Astrocyte of the spinal cord (primary cell): ENCODE data around the gene RBM23.
"Not testable (repeated sequence)": the region's sequence is repeated elsewhere in the genome, so short reads cannot be mapped to it uniquely, and the experiment has no call there.

ENCODE experiments used
- DNase-seq: peaks from one replicate; pipeline ENCODE4 v3.0.0; 2011; ENCODE audit warnings: low read depth, low spot score
- H3K4me3 ChIP-seq: 2 replicates; pipeline ENCODE4 v1.5.1; 2011; ENCODE audit warnings: low read depth, mild to moderate bottlenecking, low read length, moderate library complexity
- CTCF ChIP-seq: IDR thresholded peaks from 2 replicates; pipeline ENCODE4 v1.5.1; 2012; ENCODE audit warnings: low read depth, mild to moderate bottlenecking, low read length, inconsistent platforms
- in situ Hi-C: cut with HindIII; loops from 2 replicates; pipeline ENCODE4 v1.10.0; 2017; ENCODE audit warnings: low sequenced_read_pairs

Gene RBM23

GRCh38 chr14:22854963-22855724 lies 63.8 kb downstream of the RBM23 start:
- no peak for TF ChIP-seq CTCF
- no peak overlapping the region for H3K4me3 ChIP-seq
- in situ Hi-C loops = no loop called here
- DNase-seq = no peak

GRCh38 chr14:22854296-22854695 lies 64.7 kb downstream of the RBM23 start:
- DNase-seq, H3K4me3 ChIP-seq, in situ Hi-C loops: not testable (repeated sequence)

GRCh38 chr14:22852940-22853767 lies 65.8 kb downstream of the RBM23 start:
- peak; percentile 87 for DNase-seq
- peak; percentile 88 for TF ChIP-seq CTCF
- in situ Hi-C loops = no loop called here
- H3K4me3 ChIP-seq = peak overlapping the region; percentile 35

GRCh38 chr14:22852599-22852939 lies 66.4 kb downstream of the RBM23 start:
- DNase-seq = no peak
- no peak for TF ChIP-seq CTCF
- in situ Hi-C loops = no loop called here
- no peak overlapping the region for H3K4me3 ChIP-seq

GRCh38 chr14:22852178-22852577 lies 66.8 kb downstream of the RBM23 start:
- H3K4me3 ChIP-seq, DNase-seq, in situ Hi-C loops: not testable (repeated sequence)

- no peak overlapping the region for H3K4me3 ChIP-seq
- TF ChIP-seq CTCF = no peak
- DNase-seq = peak; percentile 95
- in situ Hi-C loops = no loop called here
Measured at GRCh38 chr14:22850944-22851764, 67.8 kb downstream of the RBM23 start.

- TF ChIP-seq CTCF = no peak
- no peak for DNase-seq
- in situ Hi-C loops = no loop called here
- no peak overlapping the region for H3K4me3 ChIP-seq
Measured at GRCh38 chr14:22849212-22849819, 69.6 kb downstream of the RBM23 start.
